Activated CD8-positive, alpha-beta memory T cell treated with anti-CD3 and anti-CD28 coated beads, Interleukin-2, amount 10 ng/mL, durations not matched to agents 7 days and 5 days (primary cell): Measurements from ENCODE around the gene DCTPP1. TPM values are rescaled to one million over a fixed set of nuclear protein-coding genes. Genes with fewer than 3 reads are reported as not detected.

ENCODE experiments used
- ATAC-seq: fragments of 150-1000 bp; cut with Tn5 transposase; one replicate; pipeline ENCODE4 v1.10.0; 2021; ENCODE audit warnings: moderate library complexity
- CTCF ChIA-PET: fragments of 350-600 bp; sonication (Branson Sonifier 250); formaldehyde crosslinking; loops from one replicate; lab custom pipeline; 2021; ENCODE audit warnings: antibody characterized with exemption; lab: Charles Lee
- DNase-seq: peaks from one replicate; pipeline ENCODE4 v3.0.0-alpha.2; 2020
- H3K27ac Mint-ChIP-seq: one replicate; pipeline ENCODE4 v1.8.0; 2021; ENCODE audit warnings: mild to moderate bottlenecking, mixed read lengths
- H3K27me3 Mint-ChIP-seq: one replicate; pipeline ENCODE4 v1.8.0; 2021; ENCODE audit warnings: mixed read lengths
- H3K36me3 Mint-ChIP-seq: one replicate; pipeline ENCODE4 v1.8.0; 2021; ENCODE audit warnings: mild to moderate bottlenecking, mixed read lengths
- H3K4me1 Mint-ChIP-seq: one replicate; pipeline ENCODE4 v1.8.0; 2021; ENCODE audit warnings: mixed read lengths
- H3K4me3 Mint-ChIP-seq: one replicate; pipeline ENCODE4 v1.8.0; 2021; ENCODE audit warnings: mild to moderate bottlenecking, moderate library complexity, mixed read lengths
- H3K9me3 Mint-ChIP-seq: one replicate; pipeline ENCODE4 v1.8.0; 2022; ENCODE audit warnings: low read depth, mixed read lengths
- total RNA-seq, 2 experiments: library from RNA; stranded (reverse); gene quantifications; one replicate each; pipeline ENCODE4 v1.2.3, GENCODE V29; 2021

Gene DCTPP1
- total RNA-seq, 2 experiments from 2014 or later = 72.0 to 108 TPM

- no peak for ATAC-seq
- Mint-ChIP-seq H3K9me3 (no peaks in the 10 kb centered on the region), H3K27me3 (no peaks in the 10 kb centered on the region), H3K27ac (peak overlapping the region; percentile 72), H3K36me3 (peaks cover 27% of the 10 kb centered on the region), H3K4me3 (peak overlapping the region; percentile 86), H3K4me1 (peaks cover 48% of the 10 kb centered on the region)
- CTCF ChIA-PET = interaction anchor here (0.7 to 8.0 kb wide), 9 partner anchors 13 to 153 kb away, joined by 3 to 122 read pairs (median 6); partner anchors contain the start of genes DCTPP1, ITGAL, SEPTIN1 and ZNF747
- DNase-seq = no peak
Measured at GRCh38 chr16:30445149-30445407, 15.2 kb upstream of the DCTPP1 start.

DNA sequence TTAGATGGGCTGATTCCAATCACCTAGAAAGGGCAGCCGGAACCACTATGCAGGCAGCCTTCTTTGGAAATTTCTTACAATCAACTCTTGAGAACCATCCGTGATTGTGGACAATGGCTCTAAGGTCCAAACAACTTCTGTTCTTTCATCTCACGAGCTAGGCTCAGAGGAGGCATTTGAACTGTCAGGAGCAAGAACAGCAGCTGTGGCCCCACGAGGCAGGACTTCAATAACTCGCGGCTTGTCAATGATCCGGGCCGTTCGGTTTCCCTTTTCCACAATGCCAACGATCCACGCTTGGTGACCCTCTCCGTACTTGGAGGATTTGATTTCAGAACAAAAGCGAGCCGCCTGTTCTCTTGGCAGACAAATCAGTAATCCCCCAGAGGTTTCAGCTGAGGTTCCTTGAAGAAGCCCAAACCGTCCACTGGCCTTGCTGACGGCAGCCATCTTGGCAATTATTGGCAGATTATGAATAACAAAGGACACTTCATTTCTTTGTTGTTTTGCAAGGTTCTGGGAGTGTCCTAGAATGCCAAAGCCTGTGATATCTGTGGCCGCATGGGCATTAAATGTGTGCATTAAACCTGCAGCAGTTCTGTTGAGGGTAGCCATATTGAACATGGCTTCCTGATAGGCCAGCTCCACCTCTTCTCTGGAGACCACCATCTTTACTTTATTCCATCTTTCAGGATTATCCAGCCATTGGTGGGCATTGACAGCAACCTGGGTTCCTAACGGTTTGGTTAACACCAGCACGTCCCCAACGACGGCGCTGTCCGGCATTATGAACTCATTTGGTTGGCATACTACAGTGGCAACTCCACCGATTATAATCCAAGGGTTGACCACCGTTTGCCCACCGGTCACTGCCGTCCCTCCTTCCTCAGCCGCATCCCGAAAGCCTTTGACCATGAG lies 14.7 kb upstream of the DCTPP1 start:
- Mint-ChIP-seq H3K27me3 (no peaks in the 10 kb centered on the region), H3K27ac (peak overlapping the region; percentile 72), H3K4me1 (peaks cover 46% of the 10 kb centered on the region), H3K4me3 (peak overlapping the region; percentile 86), H3K9me3 (no peaks in the 10 kb centered on the region), H3K36me3 (peaks cover 27% of the 10 kb centered on the region)
- ATAC-seq (no peak), DNase-seq (no peak)
- CTCF ChIA-PET = interaction anchor here (0.7 to 8.0 kb wide), 9 partner anchors 14 to 153 kb away, joined by 3 to 122 read pairs (median 6); partner anchors contain the start of genes DCTPP1, ITGAL, SEPTIN1 and ZNF747

GRCh38 chr16:30443631-30444030 lies 13.8 kb upstream of the DCTPP1 start:
- Mint-ChIP-seq H3K27me3 (no peaks in the 10 kb centered on the region), H3K4me1 (peaks cover 43% of the 10 kb centered on the region), H3K9me3 (no peaks in the 10 kb centered on the region), H3K4me3 (peak overlapping the region; percentile 86), H3K36me3 (peaks cover 27% of the 10 kb centered on the region), H3K27ac (peak overlapping the region; percentile 2)
- DNase-seq (no peak), ATAC-seq (no peak)
- CTCF ChIA-PET = interaction anchor here (3.7 kb wide), 1 partner anchor 13 kb away, joined by 27 read pairs; the partner anchor contains the start of gene DCTPP1

GRCh38 chr16:30439720-30440348 lies 10.0 kb upstream of the DCTPP1 start:
- H3K4me1 Mint-ChIP-seq = peaks cover 26% of the 10 kb centered on the region
- no peak for ATAC-seq
- H3K27me3 Mint-ChIP-seq = no peaks in the 10 kb centered on the region
- DNase-seq = no peak
- no peak overlapping the region for H3K4me3 Mint-ChIP-seq
- H3K36me3 Mint-ChIP-seq = peaks cover 19% of the 10 kb centered on the region
- no peak overlapping the region for H3K27ac Mint-ChIP-seq
- CTCF ChIA-PET = interaction anchor here (1.2 to 2.4 kb wide), 4 partner anchors 10 to 159 kb away, joined by 3 to 14 read pairs (median 4); partner anchors contain the start of gene DCTPP1
- no peaks in the 10 kb centered on the region for H3K9me3 Mint-ChIP-seq

GRCh38 chr16:30438835-30439234 lies 9.0 kb upstream of the DCTPP1 start:
- CTCF ChIA-PET = interaction anchor here (1.1 to 2.2 kb wide), 3 partner anchors 9 to 38 kb away, joined by 3 to 4 read pairs (median 4); partner anchors contain the start of gene DCTPP1
- H3K4me3 Mint-ChIP-seq = no peak overlapping the region
- peaks cover 9% of the 10 kb centered on the region for H3K36me3 Mint-ChIP-seq
- H3K27me3 Mint-ChIP-seq = no peaks in the 10 kb centered on the region
- DNase-seq = no peak
- H3K9me3 Mint-ChIP-seq = no peaks in the 10 kb centered on the region
- ATAC-seq = no peak
- no peak overlapping the region for H3K27ac Mint-ChIP-seq
- H3K4me1 Mint-ChIP-seq = peaks cover 26% of the 10 kb centered on the region

GRCh38 chr16:30437511-30438046 lies 7.7 kb upstream of the DCTPP1 start:
- no peak for DNase-seq
- Mint-ChIP-seq H3K27me3 (no peaks in the 10 kb centered on the region), H3K4me3 (no peak overlapping the region), H3K4me1 (peaks cover 20% of the 10 kb centered on the region), H3K27ac (no peak overlapping the region), H3K36me3 (no peaks in the 10 kb centered on the region), H3K9me3 (no peaks in the 10 kb centered on the region)
- ATAC-seq = no peak
- CTCF ChIA-PET = interaction anchor here (0.6 to 2.5 kb wide), 2 partner anchors 12 to 95 kb away, joined by 3 to 9 read pairs; no protein-coding TSS in a partner anchor

DNA sequence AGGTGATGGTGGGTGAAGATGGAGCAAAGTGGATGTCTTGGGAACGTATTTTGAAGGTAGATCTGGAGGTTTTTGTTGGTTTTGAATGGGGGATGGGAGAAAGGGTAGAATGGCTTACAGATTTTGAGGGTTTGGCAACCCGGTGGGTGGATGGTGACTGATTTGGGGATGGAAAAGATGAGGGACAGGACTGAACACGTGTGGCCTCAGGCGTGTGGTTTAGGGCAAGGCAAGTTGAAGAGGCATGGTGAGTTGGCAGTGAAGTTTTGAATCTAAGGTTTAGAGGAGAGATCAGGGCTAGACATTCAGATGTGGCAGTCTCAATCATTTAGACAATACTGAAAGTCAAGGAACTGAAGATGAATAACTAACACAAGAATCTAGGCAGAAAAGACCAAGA lies 5.0 kb upstream of the DCTPP1 start:
- CTCF ChIA-PET = interaction anchor here (0.6 to 2.5 kb wide), 4 partner anchors 15 to 163 kb away, joined by 3 to 9 read pairs (median 4); no protein-coding TSS in a partner anchor
- Mint-ChIP-seq H3K27me3 (no peaks in the 10 kb centered on the region), H3K4me1 (peaks cover 17% of the 10 kb centered on the region), H3K9me3 (no peaks in the 10 kb centered on the region), H3K36me3 (no peaks in the 10 kb centered on the region), H3K27ac (peak overlapping the region; percentile 1), H3K4me3 (no peak overlapping the region)
- DNase-seq = peak; percentile 60
- ATAC-seq = no peak

- Mint-ChIP-seq H3K27me3 (no peaks in the 10 kb centered on the region), H3K4me3 (no peak overlapping the region), H3K9me3 (no peaks in the 10 kb centered on the region), H3K27ac (no peak overlapping the region), H3K4me1 (peaks cover 41% of the 10 kb centered on the region), H3K36me3 (peaks cover 17% of the 10 kb centered on the region)
- DNase-seq (no peak), ATAC-seq (peak; percentile 18)
- CTCF ChIA-PET = interaction anchor here (0.6 to 3.0 kb wide), 51 partner anchors 9 to 338 kb away, joined by 3 to 33 read pairs (median 6); partner anchors contain the start of genes FBRS, ITGAL, PRR14 and SEPHS2
Measured at GRCh38 chr16:30430428-30430970, 669 bp upstream of the DCTPP1 start.

DNA sequence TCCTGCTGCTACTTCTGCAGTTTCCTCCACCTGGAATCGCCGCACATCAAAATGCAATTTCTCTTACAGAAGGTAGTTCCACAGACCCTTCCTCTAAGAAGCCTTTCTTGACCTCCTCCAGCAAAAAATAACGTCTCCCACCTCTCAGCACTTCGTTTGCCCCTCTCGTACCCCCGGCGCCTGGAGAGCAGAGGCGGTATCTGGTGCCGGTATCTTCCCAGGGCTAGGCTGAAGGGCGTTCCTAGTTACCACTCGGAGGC lies 482 bp downstream of the DCTPP1 start:
- Mint-ChIP-seq H3K36me3 (peaks cover 21% of the 10 kb centered on the region), H3K27me3 (no peaks in the 10 kb centered on the region), H3K9me3 (no peaks in the 10 kb centered on the region), H3K4me1 (peaks cover 33% of the 10 kb centered on the region), H3K27ac (no peak overlapping the region), H3K4me3 (no peak overlapping the region)
- no peak for ATAC-seq
- CTCF ChIA-PET = interaction anchor here (0.6 to 3.0 kb wide), 66 partner anchors 8 to 374 kb away, joined by 3 to 33 read pairs (median 4); partner anchors contain the start of genes FBRS, ITGAL, PRR14 and SEPHS2
- DNase-seq = no peak

DNA sequence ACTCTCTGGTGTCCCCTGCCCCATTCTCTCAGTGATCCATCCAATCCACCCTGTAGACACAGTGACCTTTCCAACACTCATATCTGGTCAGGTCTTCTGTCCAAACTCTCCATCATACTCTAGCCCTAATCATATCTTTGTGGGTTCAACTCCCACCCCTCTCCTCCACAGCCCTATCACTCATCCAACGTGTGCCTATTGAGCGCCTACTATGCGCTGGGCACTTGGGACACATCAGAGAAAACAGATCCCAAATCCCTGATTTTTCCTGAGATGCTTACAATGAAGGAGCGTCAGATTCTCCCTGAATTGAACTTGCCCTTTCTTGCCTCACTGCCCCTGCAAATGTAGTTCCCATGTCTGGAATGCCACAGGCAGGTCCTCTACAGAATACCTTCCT lies 1.8 kb downstream of the DCTPP1 start:
- Mint-ChIP-seq H3K36me3 (peaks cover 29% of the 10 kb centered on the region), H3K27ac (peak overlapping the region; percentile 39), H3K4me1 (peaks cover 25% of the 10 kb centered on the region), H3K27me3 (no peaks in the 10 kb centered on the region), H3K4me3 (no peak overlapping the region), H3K9me3 (no peaks in the 10 kb centered on the region)
- CTCF ChIA-PET = interaction anchor here (1.7 kb wide), 1 partner anchor 168 kb away, joined by 4 read pairs; no protein-coding TSS in a partner anchor
- no peak for DNase-seq
- ATAC-seq = no peak

GRCh38 chr16:30421010-30421409 lies 8.8 kb downstream of the DCTPP1 start:
- no peak overlapping the region for H3K4me3 Mint-ChIP-seq
- CTCF ChIA-PET = interaction anchor here (1.5 to 3.8 kb wide), 2 partner anchors 12 to 194 kb away, joined by 3 to 32 read pairs; no protein-coding TSS in a partner anchor
- ATAC-seq (no peak), DNase-seq (no peak)
- H3K27me3 Mint-ChIP-seq = no peaks in the 10 kb centered on the region
- H3K9me3 Mint-ChIP-seq = no peaks in the 10 kb centered on the region
- H3K27ac Mint-ChIP-seq = no peak overlapping the region
- H3K4me1 Mint-ChIP-seq = peaks cover 24% of the 10 kb centered on the region
- H3K36me3 Mint-ChIP-seq = peaks cover 34% of the 10 kb centered on the region

DNA sequence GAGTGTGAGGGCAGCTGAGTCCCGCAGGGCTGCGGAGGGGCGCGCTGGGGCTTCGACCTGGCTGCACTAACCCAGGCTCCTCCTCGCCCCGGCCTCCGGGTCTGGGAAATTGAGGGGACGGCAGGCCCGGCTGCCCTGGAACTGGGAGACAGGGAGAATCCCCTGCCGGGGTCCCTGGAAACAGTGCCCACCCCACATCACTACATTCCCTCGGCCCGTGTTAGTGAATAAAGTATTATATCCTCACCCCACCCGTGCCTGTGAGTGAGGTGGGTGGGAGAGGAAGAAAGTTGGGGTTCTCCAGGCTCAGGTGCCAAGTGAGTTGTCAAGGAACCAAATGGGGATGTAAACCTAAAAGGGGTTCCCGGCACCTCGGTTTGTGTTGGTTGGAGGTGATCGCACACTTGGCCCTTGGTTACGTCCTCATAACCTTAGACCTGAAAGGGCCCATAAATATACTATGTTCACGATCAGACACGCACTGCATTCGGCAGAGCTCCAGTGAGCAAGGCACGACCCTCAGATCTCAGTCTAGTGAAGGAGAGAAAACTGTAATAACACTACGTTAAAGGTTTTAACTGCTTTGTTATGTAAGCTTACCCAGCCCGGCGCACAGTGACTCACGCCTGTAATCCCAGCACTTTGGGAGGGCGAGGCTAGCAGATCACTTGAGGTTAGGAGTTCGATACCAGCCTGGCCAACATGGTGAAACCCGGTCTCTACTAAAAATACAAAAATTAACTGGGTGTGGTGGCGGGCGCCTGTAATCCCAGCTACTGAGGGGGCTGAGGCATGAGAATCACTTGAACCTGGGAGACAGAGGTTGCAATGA lies 11.3 kb downstream of the DCTPP1 start:
- H3K36me3 Mint-ChIP-seq = peaks cover 25% of the 10 kb centered on the region
- no peaks in the 10 kb centered on the region for H3K9me3 Mint-ChIP-seq
- ATAC-seq (no peak), DNase-seq (no peak)
- H3K27me3 Mint-ChIP-seq = no peaks in the 10 kb centered on the region
- H3K4me3 Mint-ChIP-seq = peak overlapping the region; percentile 52
- CTCF ChIA-PET = interaction anchor here (0.6 to 3.8 kb wide), 21 partner anchors 9 to 327 kb away, joined by 3 to 33 read pairs (median 5); partner anchors contain the start of genes DCTPP1, PRR14, SEPTIN1 and TBC1D10B
- peaks cover 30% of the 10 kb centered on the region for H3K4me1 Mint-ChIP-seq
- peak overlapping the region; percentile 73 for H3K27ac Mint-ChIP-seq
